Activated T-helper 2 cell treated with anti-CD3 and anti-CD28 coated beads, Interferon-gamma antibody, Interleukin-2, Interleukin-4, amounts not matched to agents 10 μg/mL and 5 μg/mL and 100 μg/mL, durations not matched to agents 14 hours and 24 hours and 36 hours (primary cell): ENCODE results near the gene MRTFB. TPM values are rescaled to one million over a fixed set of nuclear protein-coding genes. Genes with fewer than 3 reads are reported as not detected.

Experiments used
- DNase-seq: peaks from one replicate; pipeline ENCODE4 v3.0.0; 2021; ENCODE audit warnings: low spot score
- H3K27ac Mint-ChIP-seq: one replicate; pipeline ENCODE4 v1.8.0; 2021; ENCODE audit warnings: mixed read lengths
- H3K27me3 Mint-ChIP-seq: one replicate; pipeline ENCODE4 v1.8.0; 2021; ENCODE audit warnings: low read depth, mixed read lengths
- H3K36me3 Mint-ChIP-seq: one replicate; pipeline ENCODE4 v1.8.0; 2021; ENCODE audit warnings: low read depth, mixed read lengths
- H3K4me1 Mint-ChIP-seq: one replicate; pipeline ENCODE4 v1.8.0; 2021; ENCODE audit warnings: low read depth, mixed read lengths
- H3K4me3 Mint-ChIP-seq: one replicate; pipeline ENCODE4 v1.8.0; 2021; ENCODE audit warnings: low read depth, mild to moderate bottlenecking, moderate library complexity, mixed read lengths
- H3K9me3 Mint-ChIP-seq: one replicate; pipeline ENCODE4 v1.8.0; 2021; ENCODE audit warnings: mixed read lengths
- intact Hi-C: fragments of 100-400 bp; cut with micrococcal nuclease; formaldehyde crosslinking; loops from one replicate; pipeline ENCODE4 v1.15.1; 2023
- total RNA-seq: library from RNA; stranded (reverse); gene quantifications from 2 replicates; pipeline ENCODE4 v1.2.3, GENCODE V29; 2022

MRTFB gene
- total RNA-seq, 1 donor from 2014 or later = 13.7 TPM

- no peak overlapping the region for H3K4me3 Mint-ChIP-seq
- no peaks in the 10 kb centered on the region for H3K36me3 Mint-ChIP-seq
- H3K27me3 Mint-ChIP-seq = peaks cover 13% of the 10 kb centered on the region
- intact Hi-C loops = no loop called here
- H3K4me1 Mint-ChIP-seq = peaks cover 10% of the 10 kb centered on the region
- DNase-seq = no peak
- H3K9me3 Mint-ChIP-seq = no peaks in the 10 kb centered on the region
- no peak overlapping the region for H3K27ac Mint-ChIP-seq
Measured at GRCh38 chr16:14309906-14310305, 238.8 kb downstream of the MRTFB start.

DNA sequence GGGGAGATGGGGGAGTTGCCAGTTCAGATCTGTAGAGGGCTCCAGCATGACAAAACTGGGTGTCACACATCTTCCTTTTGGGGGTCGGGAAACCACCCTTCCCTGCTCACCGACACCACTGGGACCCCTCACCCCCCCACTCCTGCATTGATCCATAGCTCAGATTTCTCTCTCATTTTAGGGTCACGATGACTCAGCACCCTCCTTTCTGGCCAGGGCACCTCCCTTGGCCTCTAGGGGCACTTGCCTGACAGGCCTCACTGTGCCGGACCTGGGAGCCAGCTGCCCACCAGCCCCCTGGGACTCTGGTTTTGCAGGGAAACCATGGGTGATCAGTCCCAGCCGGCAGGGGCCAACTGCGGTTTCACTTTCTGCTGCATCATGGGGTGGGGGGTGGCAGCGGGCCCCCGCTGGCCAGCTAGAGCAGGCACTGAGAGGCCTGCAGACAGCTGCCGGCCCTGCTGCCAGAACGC lies 239.4 kb downstream of the MRTFB start:
- no peak overlapping the region for H3K27ac Mint-ChIP-seq
- DNase-seq = no peak
- peaks cover 10% of the 10 kb centered on the region for H3K4me1 Mint-ChIP-seq
- H3K36me3 Mint-ChIP-seq = no peaks in the 10 kb centered on the region
- H3K27me3 Mint-ChIP-seq = peaks cover 6% of the 10 kb centered on the region
- H3K9me3 Mint-ChIP-seq = no peaks in the 10 kb centered on the region
- intact Hi-C loops = no loop called here
- no peak overlapping the region for H3K4me3 Mint-ChIP-seq

DNA sequence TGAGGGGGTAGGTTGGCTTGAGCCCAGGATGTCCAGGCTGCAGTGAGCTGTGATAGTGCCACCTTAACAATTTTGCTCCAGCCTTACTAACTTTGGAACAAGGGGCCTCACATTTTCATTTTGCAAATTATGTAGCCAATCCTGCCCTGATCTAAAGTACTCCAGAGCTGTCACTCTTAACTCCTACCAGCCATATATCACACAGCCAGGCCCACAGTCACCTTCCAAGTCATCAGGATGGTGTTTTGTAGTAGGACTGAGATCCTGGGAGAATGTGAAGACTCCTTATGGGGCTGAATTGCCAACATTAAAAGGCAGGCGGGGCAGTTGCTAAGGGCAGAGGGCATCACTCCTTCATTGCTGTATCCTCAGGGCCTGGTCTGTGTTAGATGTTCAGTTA lies 243.0 kb downstream of the MRTFB start:
- Mint-ChIP-seq H3K4me1 (peaks cover 4% of the 10 kb centered on the region), H3K4me3 (no peak overlapping the region), H3K27me3 (no peaks in the 10 kb centered on the region), H3K9me3 (no peaks in the 10 kb centered on the region), H3K27ac (no peak overlapping the region), H3K36me3 (no peaks in the 10 kb centered on the region)
- intact Hi-C loops = no loop called here
- no peak for DNase-seq

GRCh38 chr16:14315683-14316320 lies 244.7 kb downstream of the MRTFB start:
- intact Hi-C loops = no loop called here
- no peak for DNase-seq
- H3K4me1 Mint-ChIP-seq = no peaks in the 10 kb centered on the region
- no peaks in the 10 kb centered on the region for H3K27me3 Mint-ChIP-seq
- H3K27ac Mint-ChIP-seq = no peak overlapping the region
- H3K4me3 Mint-ChIP-seq = no peak overlapping the region
- no peaks in the 10 kb centered on the region for H3K36me3 Mint-ChIP-seq
- no peaks in the 10 kb centered on the region for H3K9me3 Mint-ChIP-seq

Other genes with a start within 250 kb of the MRTFB start
- 11.9 and 13.3 TPM in 2 replicates for gene ERCC4, start 151.2 kb upstream of the MRTFB start, total RNA-seq